ENCODE data around the gene SLC12A8.

GRCh38 chr3:125080077-125080476 lies 132.5 kb downstream of the SLC12A8 start:
- TF ChIP-seq MAX (IDR thresholded peaks at IDR 0.05; ENCODE audit: low read depth, low read length) (no peak), CTCF (IDR thresholded peaks at IDR 0.05; ENCODE audit: low read depth, low read length) (no peak), POLR2A (IDR thresholded peaks at IDR 0.05; ENCODE audit: extremely low read depth, insufficient read length) (no peak), MYC (IDR thresholded peaks at IDR 0.05; ENCODE audit: low read depth, low read length) (no peak)
